Stimulated activated naive B cell treated with anti-CD40 and anti-IgM and Interleukin-4, amounts not matched to agents 10 μg/mL and 1 μg/mL and 100 μg/mL, for 72 hours (primary cell): Measurements from ENCODE around the gene HOXA7.

ENCODE experiments used
- ATAC-seq, 2 donors: fragments of 150-1000 bp; cut with Tn5 transposase; replicated peaks; 2 replicates each; pipeline ENCODE4 v1.10.0; 2021; ENCODE audit warnings: moderate library complexity in 1 of 2
- DNase-seq: peaks from one replicate; pipeline ENCODE4 v3.0.0; 2021
- H3K27ac Mint-ChIP-seq: one replicate; pipeline ENCODE4 v1.8.0; 2022; ENCODE audit warnings: mild to moderate bottlenecking, mixed read lengths
- H3K27me3 Mint-ChIP-seq, 2 donors: one replicate each; pipeline ENCODE4 v1.8.0; 2022; ENCODE audit warnings: mixed read lengths in 2 of 2
- H3K36me3 Mint-ChIP-seq, 2 donors: one replicate each; pipeline ENCODE4 v1.8.0; 2022; ENCODE audit warnings: mixed read lengths in 2 of 2, mild to moderate bottlenecking in 1 of 2
- H3K4me1 Mint-ChIP-seq, 2 donors: one replicate each; pipeline ENCODE4 v1.8.0; 2022; ENCODE audit warnings: mixed read lengths in 2 of 2, mild to moderate bottlenecking in 1 of 2
- H3K4me3 Mint-ChIP-seq, 2 donors: one replicate each; pipeline ENCODE4 v1.8.0; 2022; ENCODE audit warnings: mild to moderate bottlenecking in 2 of 2, mixed read lengths in 2 of 2, moderate library complexity in 1 of 2
- H3K9me3 Mint-ChIP-seq, 2 donors: one replicate each; pipeline ENCODE4 v1.8.0; 2022; ENCODE audit warnings: mixed read lengths in 2 of 2, mild to moderate bottlenecking in 1 of 2

Gene HOXA7

DNA sequence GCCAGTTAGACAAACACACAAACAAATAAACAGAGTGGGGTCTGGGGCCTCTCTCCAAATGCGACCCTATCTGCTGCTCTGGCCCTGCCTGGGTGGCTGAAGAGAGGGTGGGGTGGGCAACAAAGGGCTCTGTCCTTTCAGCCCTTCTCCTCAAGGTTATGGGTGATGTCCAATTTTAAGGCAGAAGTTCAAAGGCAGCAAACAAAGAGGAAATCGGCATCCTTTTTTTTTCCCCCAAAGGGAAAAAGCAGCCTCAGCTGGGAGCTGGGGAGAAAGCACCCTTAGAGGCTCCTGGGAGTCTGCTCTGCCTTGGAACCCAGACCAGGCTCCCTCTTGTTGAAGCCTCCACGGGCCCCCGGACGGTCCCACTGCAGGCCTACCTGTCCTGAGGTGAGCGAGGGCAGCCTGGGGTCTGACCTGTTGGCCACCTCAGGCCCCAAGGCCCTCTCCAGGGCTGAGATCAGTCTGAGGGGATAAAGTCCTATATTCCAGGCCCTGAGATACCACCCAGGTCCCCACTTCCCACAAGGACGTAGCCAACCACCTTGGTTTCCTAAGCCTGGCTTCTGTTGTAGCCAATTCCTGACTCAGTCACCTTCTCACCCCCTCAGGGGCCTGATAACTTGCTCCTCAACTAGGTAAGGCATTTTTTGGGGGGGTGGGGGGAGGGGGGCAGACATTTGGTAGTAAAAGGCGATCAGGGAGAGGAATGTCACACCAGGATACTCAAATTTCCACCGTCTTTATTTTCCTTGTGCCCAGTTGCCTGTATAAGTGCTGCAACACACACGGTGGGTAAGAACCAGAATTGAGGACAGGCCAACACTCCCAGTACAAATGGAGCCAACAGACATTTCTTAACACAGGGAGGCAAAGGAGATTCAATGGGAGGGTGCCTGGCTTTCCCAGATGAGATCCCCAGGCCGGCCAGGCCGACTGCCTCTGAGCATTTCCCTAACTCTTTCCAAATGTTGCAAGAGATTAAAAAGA, 24.3 kb upstream of the HOXA7 start:
- ATAC-seq: no peak
- H3K4me3 Mint-ChIP-seq: peak overlapping the region in 1 of 2 donors; percentile 51
- no peaks in the 10 kb centered on the region for H3K9me3 Mint-ChIP-seq
- H3K4me1 Mint-ChIP-seq: peaks cover 12 to 27% of the 10 kb centered on the region in 2 donors
- DNase-seq: no peak
- peaks cover 58 to 90% of the 10 kb centered on the region in 2 donors for H3K27me3 Mint-ChIP-seq
- H3K27ac Mint-ChIP-seq: no peak overlapping the region
- peaks cover under 1 to 6% of the 10 kb centered on the region in 2 donors for H3K36me3 Mint-ChIP-seq

DNA sequence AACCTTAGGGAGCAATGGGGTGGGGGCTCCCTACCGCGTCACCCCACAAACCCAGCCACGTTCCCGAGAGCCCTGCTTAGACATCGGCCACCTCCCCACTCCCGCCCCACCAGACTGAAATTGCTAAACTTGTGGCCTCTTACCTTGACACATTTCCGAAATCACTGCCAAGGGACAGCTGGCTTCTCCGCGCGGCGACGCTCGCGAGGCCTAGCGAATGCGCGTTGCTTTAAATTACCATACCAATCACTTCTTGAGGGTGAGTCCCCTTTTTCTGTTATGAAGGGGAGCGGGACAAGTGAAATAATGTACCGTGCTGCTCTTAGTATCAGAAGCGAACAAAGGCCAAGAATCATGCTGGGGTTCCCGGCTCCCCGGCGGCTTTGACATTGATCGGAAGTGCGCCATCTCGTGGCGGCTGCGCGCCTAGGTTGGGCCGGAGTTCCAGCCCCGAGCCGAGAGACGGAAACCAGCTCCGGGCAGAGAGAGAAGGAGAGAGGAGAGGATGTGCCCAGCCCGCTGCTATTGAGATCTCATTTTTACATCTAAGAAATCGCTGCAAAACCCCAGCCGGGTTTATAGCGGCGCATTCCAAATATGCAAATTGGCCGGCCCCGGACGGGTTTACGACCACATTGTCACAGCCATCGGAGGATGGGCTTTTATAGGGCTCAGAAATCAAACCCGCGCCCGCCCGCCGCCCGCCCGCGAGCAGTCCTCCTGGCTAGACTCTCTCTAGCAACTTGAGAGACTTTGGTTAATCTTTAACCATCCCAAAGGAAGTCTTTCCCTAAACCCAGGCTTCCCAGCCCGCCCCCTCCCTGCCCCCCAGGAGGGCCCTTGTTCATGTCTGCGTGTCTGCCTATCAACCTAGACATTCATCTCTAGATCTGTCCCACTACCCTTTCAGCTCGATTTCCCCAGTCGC, 23.3 kb upstream of the HOXA7 start:
- Mint-ChIP-seq H3K27ac (peak overlapping the region; percentile 63), H3K36me3 (peaks cover 0 to 1% of the 10 kb centered on the region in 2 donors), H3K4me3 (peak overlapping the region; percentile 47 to 68), H3K4me1 (peaks cover 8 to 21% of the 10 kb centered on the region in 2 donors), H3K9me3 (no peaks in the 10 kb centered on the region), H3K27me3 (peaks cover 56 to 90% of the 10 kb centered on the region in 2 donors)
- peak; percentile 49 to 69 for ATAC-seq
- DNase-seq: no peak

DNA sequence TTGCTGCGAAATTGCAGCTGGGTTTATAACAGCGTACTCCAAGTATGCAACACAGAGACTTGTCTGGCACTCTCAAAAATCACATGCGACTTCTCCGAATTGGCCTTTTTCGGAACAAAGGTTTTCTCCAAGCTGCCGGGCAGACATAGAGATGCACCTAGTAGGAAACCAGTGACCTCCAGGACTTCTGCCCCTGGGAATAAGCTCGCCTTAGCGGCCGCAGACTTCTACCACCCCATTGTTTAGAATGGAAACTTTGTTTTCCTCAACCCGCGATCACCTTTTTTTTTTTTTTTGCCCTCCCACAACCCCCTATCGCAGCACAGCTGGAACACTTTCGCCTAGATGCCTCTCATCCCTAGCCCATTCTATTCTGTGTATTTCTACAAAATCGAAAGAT, 22.6 kb upstream of the HOXA7 start:
- no peaks in the 10 kb centered on the region for H3K36me3 Mint-ChIP-seq
- no peaks in the 10 kb centered on the region for H3K9me3 Mint-ChIP-seq
- ATAC-seq (no peak), DNase-seq (no peak)
- H3K27me3 Mint-ChIP-seq: peaks cover 55 to 86% of the 10 kb centered on the region in 2 donors
- H3K27ac Mint-ChIP-seq: peak overlapping the region; percentile 14
- H3K4me1 Mint-ChIP-seq: peaks cover 6 to 24% of the 10 kb centered on the region in 2 donors
- no peak overlapping the region for H3K4me3 Mint-ChIP-seq

DNA sequence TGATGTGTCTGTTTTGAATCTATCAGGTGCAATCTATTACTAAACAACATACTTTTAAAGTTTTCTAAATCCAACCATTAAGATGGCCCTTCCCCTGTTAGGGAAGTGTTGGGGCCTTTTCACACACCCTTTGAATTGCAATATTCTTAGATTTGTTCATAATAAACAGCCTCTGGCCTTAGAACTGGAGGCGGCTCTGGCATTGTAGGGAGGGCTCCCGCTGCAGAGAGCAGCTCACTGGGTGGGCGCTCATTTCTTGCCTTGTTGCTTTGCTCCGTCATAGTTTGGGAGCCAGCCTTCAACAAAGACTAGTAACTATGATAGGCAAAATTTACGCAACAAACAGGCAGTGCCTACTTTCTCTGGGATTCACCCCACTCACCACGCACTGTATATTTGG, 21.9 kb upstream of the HOXA7 start:
- Mint-ChIP-seq H3K36me3 (no peaks in the 10 kb centered on the region), H3K9me3 (no peaks in the 10 kb centered on the region), H3K4me3 (no peak overlapping the region), H3K27me3 (peaks cover 55 to 84% of the 10 kb centered on the region in 2 donors), H3K27ac (no peak overlapping the region), H3K4me1 (peaks cover 6 to 27% of the 10 kb centered on the region in 2 donors)
- DNase-seq (no peak), ATAC-seq (no peak)

DNA sequence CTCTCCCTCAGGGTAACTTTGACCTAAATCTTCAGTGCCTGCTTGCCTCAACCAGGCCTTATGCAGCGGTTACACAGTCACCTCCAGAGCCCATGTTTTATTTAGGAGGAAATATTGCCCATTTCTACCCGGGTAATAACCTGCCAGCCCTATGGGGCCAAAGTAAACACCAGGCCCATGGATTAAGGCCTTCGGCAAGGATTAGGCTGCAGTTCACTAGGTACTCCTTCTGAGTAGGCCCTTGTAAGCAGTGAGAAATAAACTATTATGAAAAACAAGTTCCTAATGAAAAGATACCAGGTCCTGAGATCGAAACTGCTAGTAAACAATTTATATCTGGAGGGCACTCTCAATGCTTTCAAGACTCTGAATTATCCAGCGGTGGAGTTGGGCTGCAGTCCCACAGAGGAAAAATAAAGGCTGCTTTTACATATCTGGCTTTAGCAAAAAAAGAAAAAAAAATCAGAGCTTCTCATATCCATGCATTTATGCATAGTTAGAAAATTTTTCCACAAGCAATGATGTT, 21.4 kb upstream of the HOXA7 start:
- H3K27ac Mint-ChIP-seq: no peak overlapping the region
- DNase-seq (no peak), ATAC-seq (no peak)
- H3K9me3 Mint-ChIP-seq: no peaks in the 10 kb centered on the region
- H3K4me1 Mint-ChIP-seq: peaks cover 7 to 27% of the 10 kb centered on the region in 2 donors
- no peak overlapping the region for H3K4me3 Mint-ChIP-seq
- peaks cover 54 to 81% of the 10 kb centered on the region in 2 donors for H3K27me3 Mint-ChIP-seq
- H3K36me3 Mint-ChIP-seq: no peaks in the 10 kb centered on the region

DNA sequence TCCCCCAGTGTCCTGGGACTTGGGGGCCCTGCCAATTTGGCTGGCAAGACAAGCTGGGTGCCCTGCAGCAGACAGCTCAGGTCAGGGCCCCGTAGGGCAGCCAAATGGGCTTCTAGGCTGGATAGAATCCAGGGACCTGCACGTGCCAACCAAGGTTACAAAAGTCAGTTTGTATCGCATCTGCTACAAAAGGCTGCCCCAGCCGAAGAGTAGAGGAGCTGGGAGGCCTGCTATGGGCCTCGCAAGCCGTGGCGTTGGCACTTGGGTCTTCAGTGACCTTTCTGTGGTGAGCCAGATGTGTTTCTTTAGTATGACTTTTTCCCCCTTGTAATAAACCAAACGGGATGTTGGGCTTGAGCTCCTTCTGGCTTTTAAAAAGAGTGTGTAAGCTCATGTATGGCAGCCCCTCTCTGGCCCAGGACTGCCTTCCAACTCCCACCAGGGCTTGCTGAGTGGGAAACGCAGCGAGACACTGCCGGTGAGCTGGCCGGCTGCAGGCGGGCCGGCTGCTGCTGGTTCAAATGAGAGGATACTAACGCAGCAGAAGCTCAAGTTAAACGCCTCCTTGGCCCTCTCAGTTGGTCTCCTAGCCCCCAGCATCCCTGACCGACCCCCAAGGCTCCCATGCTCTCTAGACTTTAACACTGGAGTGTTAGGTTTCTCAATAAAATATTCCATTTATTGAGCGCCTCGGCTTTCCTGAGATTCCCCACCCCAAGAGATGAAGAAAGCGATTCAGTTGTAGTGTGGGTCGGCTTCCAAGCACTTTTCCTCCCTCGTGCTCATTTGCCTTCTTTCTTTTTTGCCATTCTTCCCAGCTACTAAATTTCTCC, 20.7 kb upstream of the HOXA7 start:
- Mint-ChIP-seq H3K27ac (no peak overlapping the region), H3K4me3 (no peak overlapping the region), H3K36me3 (peaks cover 3% of the 10 kb centered on the region in 2 donors), H3K9me3 (peaks cover 0 to 2% of the 10 kb centered on the region in 2 donors), H3K4me1 (peaks cover 10 to 30% of the 10 kb centered on the region in 2 donors), H3K27me3 (peaks cover 54 to 81% of the 10 kb centered on the region in 2 donors)
- ATAC-seq (no peak), DNase-seq (no peak)

DNA sequence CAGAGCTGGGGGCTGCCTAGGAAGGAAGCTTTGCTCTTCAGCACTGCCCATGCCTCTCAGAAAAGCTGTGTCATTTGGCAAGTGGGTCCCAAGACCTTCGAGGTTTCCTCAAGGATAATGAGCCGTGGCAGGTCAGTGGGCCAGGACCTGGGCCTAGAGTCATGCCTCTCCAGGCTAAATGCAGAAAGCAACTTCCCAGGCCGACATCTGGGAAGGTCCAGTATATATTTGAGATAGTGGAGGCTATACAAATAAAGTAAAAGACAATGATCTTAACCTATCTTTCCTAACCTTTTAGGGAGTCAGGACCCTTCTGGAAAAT, 20.0 kb upstream of the HOXA7 start:
- peaks cover 60 to 81% of the 10 kb centered on the region in 2 donors for H3K27me3 Mint-ChIP-seq
- no peak overlapping the region for H3K4me3 Mint-ChIP-seq

DNA sequence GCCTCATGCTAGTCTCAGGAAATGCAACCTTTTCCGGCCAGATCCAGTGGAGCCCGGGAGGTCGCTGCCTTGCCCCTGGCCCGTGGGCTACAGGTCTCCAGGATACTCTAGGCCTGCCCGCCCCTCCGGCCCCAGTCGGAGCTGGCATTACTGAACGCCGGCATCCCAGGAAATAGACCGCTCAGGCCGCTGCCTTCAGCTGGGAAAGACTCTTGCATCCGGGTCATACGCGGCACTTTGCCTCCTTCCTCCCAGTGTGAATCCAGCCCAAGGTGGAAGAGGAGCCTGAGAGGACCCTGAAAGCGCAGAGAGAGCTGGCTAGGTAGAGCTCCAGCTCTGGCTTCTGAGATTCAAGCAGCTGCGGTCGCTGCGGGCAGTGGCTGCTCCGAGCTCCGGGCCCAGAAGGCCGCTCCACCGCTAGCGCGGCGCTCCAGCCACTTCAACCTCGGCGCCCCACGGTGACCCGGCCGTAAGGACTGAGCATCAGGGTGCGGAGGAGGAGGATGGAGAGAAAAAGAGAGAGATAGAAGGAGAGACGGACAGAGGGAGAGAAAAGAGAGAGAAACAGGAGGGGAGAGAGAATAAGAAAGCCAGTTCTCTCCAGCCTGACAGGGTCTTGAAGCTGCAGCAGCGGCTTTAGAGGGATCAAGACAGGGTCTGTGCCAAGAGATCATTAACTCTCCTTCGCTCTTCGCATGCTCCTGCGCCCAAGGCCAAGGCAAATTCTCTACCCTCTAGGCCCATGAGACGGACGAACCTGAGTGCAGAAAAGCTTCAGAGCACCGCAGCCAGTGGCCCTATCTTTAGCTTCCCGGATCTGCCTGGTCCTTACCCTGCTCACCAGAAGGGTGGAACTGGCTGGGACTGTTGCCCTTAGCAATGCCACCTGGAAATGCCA, 19.4 kb upstream of the HOXA7 start:
- no peak for DNase-seq
- H3K4me3 Mint-ChIP-seq: no peak overlapping the region
- no peak overlapping the region for H3K27ac Mint-ChIP-seq
- H3K9me3 Mint-ChIP-seq: peaks cover 0 to 2% of the 10 kb centered on the region in 2 donors
- H3K27me3 Mint-ChIP-seq: peaks cover 63 to 81% of the 10 kb centered on the region in 2 donors
- H3K4me1 Mint-ChIP-seq: peaks cover 17 to 40% of the 10 kb centered on the region in 2 donors
- no peak for ATAC-seq
- peaks cover 5 to 6% of the 10 kb centered on the region in 2 donors for H3K36me3 Mint-ChIP-seq

More for the DNA sequence above, 20.0 kb upstream of the HOXA7 start:
- no peak overlapping the region for H3K27ac Mint-ChIP-seq
- H3K36me3 Mint-ChIP-seq: peaks cover 5 to 6% of the 10 kb centered on the region in 2 donors
- H3K4me1 Mint-ChIP-seq: peaks cover 15 to 37% of the 10 kb centered on the region in 2 donors
- DNase-seq (no peak), ATAC-seq (no peak)
- H3K9me3 Mint-ChIP-seq: peaks cover 0 to 2% of the 10 kb centered on the region in 2 donors

DNA sequence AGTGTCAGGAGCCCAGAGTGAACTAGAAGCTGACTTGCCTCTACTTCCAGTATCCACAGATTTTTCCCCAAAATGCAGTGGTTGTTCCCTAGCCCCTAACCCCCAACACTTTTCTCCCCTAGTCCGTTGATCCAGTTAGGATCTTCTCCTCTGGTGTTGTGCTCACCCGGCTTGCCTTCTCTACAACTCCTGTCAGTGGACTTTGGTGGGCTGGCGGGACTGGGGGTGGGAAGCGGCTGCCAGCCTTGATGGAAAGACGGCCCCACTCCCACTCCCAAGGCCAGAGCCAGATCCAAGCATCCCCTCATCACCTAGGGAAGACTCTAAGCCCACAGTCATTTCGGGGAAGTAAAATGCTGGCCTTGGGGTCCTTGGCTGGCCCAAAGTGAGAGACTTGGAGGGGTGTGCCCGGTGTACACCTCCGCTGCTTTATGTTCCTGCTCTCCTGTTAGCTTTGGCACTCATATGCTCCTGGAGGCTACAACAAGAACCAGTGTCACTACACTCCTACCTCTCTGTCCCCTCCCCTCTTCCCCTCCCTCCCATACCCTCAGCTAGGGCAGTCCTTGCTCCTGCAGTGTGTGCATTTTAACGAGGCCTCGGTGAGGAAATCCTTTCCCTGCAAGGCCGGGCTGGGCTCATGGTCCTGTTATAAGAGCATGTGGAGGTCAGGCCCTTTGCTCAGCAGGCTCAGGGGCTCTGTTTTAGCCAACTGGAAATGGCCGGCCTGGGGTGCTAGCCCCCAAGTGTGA, 18.6 kb upstream of the HOXA7 start:
- no peak for ATAC-seq
- DNase-seq: no peak
- Mint-ChIP-seq H3K9me3 (peaks cover 0 to 2% of the 10 kb centered on the region in 2 donors), H3K4me3 (peak overlapping the region; percentile 62 to 69), H3K4me1 (peaks cover 15 to 35% of the 10 kb centered on the region in 2 donors), H3K27me3 (peaks cover 62 to 82% of the 10 kb centered on the region in 2 donors), H3K27ac (no peak overlapping the region), H3K36me3 (peaks cover 5 to 6% of the 10 kb centered on the region in 2 donors)

DNA sequence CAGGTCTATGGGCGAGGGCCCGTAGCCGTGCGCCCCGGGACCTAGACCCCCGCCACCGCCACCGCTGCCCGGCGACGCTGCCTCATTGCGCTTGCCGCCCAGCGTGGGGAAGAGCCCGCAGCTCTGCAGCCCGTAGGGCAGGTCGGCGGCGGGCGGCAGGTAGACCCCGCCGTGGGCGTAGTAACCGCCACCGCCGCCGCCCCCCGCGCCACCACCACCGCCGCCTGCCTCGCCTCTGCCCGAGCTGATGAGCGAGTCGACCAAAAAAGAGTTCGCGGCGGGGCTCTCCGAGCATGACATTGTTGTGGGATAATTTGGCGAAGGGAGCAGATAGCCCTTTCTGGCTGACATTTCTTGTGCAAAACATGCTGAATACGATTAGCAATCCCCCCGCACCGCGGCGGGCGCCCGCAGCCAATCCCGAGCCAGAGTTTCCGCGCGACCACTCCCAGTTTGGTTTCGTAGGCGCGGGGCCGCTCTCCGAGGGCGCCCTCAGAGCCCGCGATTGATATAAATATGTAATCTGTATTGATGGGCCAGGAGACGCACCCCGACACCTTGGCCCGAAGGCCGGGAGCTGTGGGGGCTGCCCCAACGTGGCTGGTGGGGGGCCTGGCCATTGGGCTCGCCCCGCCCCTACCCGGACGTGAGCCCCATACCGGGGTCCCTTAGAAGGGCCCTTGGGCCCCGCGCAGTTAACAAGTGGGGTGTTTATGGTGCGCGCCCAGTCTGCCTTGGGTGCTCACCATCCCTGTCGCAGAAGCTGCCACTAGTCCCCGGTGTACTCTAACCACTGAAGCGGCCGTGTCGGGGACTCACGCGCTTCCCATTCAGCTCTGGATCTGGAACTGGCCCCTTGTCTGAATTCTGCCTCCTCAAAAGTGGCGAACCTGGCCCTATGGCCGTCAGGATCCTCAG, 17.7 kb upstream of the HOXA7 start, which contains the start of gene HOXA10:
HOXA10 (minus strand) TSS at position 365 of the 918 bp plus-strand sequence; CDS start at position 351, 14 bp downstream.
- DNase-seq: no peak
- H3K9me3 Mint-ChIP-seq: peaks cover 0 to 2% of the 10 kb centered on the region in 2 donors
- ATAC-seq: no peak
- H3K4me1 Mint-ChIP-seq: peaks cover 13 to 26% of the 10 kb centered on the region in 2 donors
- peaks cover 5 to 6% of the 10 kb centered on the region in 2 donors for H3K36me3 Mint-ChIP-seq
- H3K4me3 Mint-ChIP-seq: peak within 1 kb of the TSS; percentile 68 to 69
- H3K27ac Mint-ChIP-seq: peak within 1 kb of the TSS; percentile 59
- H3K27me3 Mint-ChIP-seq: peaks cover 58 to 79% of the 10 kb centered on the region in 2 donors

DNA sequence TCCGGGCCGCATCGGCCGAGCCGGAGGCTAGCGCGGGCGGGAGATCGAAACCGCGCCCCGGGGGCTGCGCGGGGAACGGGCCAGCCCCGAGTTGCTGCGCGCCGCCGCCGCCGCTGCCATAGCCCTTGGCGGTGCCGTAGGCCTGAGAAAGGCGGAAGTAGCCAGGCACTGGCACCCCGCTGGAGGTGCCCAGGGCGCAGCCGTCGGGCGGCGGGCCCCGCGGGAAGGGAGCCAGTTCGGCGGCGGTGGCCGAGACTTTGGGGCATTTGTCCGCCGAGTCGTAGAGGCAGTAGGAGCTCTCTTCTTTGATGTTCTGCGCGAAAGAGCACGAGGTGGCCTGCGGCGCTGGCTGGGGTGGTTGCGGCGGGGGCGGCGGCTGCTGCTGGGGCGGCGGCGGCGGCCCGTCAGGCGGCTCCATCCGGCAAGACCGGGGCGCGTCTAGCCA, 17.1 kb upstream of the HOXA7 start:
- DNase-seq: no peak
- ATAC-seq: peak; percentile 55 to 70
- peak overlapping the region; percentile 32 to 68 for H3K4me3 Mint-ChIP-seq
- H3K27ac Mint-ChIP-seq: no peak overlapping the region
- H3K4me1 Mint-ChIP-seq: peaks cover 17 to 28% of the 10 kb centered on the region in 2 donors
- peaks cover 0 to 2% of the 10 kb centered on the region in 2 donors for H3K9me3 Mint-ChIP-seq
- peaks cover 5 to 10% of the 10 kb centered on the region in 2 donors for H3K36me3 Mint-ChIP-seq
- H3K27me3 Mint-ChIP-seq: peaks cover 60 to 79% of the 10 kb centered on the region in 2 donors
